Dedifferentiated amniotic fluid mesenchymal stem cell (primary cell): ENCODE data around the gene MTARC1.
A peak's percentile ranks its signal among the peaks of the same experiment; 100 is the strongest.

Experiments
- DNase-seq: peaks from one replicate; pipeline ENCODE4 v3.0.0-alpha.2; 2016; ENCODE audit errors: extremely low spot score

MTARC1 gene

DNA sequence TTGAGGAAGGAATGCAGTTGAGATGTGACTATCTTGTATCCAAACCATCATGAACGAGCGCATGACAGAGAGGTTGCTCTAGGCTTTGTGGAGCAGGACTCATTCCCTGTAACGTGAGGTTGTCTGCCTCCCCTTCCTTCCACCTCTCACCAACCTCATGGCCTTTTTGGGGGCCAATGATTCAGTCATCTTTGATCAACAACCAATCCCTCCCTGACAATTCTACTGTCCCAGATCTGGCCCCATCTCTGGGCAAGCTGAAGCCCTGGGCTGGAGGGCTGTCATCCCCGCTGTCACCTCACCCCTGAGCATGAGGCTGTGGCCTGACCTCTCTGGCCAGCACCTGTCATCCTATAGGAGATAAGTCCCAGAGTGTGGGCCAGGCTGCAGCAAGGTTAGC lies 19.7 kb downstream of the MTARC1 start:
- DNase-seq = no peak

- DNase-seq = no peak
Measured at GRCh38 chr1:220807726-220808125, 21.0 kb downstream of the MTARC1 start.

DNA sequence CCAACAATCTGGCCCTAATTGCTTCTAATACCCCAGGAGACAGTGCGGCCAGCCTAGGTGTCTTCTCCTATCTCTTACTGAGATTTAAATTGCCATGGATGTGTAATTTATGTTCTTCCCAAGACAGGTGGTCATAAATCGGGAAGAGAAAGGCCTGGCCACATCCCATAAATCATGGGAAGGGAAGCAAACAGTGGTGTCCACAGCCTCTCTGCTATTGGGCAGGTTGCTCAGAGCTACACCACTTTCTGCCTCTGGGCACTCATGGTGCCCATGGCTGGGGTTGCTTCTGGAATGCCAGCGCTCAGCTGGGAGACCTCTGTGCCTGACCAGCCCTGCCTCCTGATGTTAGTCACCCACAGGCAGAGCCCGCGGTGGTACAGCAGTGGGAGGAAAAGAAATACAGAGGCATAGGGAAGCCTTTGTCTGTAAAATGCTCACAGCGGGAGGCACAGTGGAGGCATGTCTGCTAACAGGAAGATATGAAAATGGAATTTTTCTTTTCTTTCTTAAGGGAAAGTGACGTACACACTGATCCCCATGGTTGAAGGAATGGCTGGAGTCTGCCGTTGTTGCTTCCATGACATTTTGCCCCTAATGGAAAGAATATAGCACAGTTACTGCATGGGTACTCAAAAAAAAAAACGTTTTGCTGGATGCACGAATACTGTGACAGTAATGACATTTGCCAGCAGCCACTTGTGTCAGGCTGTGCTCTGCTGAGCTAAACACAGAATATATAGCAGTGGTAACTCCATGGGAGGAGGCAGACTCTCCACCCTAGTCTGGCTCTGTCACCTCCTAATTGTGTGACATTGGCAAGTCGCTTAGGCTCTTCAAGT lies 21.9 kb downstream of the MTARC1 start:
- DNase-seq = no peak

GRCh38 chr1:220809187-220809550 lies 22.5 kb downstream of the MTARC1 start:
- no peak for DNase-seq

DNA sequence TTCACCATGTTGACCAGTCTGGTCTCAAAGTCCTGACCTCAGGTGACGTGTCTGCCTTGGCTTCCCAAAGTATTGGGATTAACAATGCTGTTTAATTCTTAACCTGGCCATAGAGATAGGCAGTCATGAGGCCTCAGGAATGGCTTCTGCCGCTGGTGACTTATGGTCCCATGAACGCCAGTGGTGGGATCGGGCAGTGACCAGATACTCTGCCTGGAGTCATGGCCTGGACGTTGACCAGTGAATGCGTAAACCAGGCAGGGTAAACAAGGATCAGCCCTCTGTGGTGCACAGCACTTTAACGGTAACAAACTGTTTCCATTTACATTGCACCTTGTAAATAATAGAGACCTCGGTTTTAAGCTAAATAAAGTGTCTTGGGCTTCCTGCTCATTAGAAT lies 23.0 kb downstream of the MTARC1 start:
- no peak for DNase-seq

- DNase-seq = peak; percentile 75
Measured at GRCh38 chr1:220810179-220810653, 23.5 kb downstream of the MTARC1 start.

GRCh38 chr1:220810963-220811362 lies 24.2 kb downstream of the MTARC1 start:
- no peak for DNase-seq

DNA sequence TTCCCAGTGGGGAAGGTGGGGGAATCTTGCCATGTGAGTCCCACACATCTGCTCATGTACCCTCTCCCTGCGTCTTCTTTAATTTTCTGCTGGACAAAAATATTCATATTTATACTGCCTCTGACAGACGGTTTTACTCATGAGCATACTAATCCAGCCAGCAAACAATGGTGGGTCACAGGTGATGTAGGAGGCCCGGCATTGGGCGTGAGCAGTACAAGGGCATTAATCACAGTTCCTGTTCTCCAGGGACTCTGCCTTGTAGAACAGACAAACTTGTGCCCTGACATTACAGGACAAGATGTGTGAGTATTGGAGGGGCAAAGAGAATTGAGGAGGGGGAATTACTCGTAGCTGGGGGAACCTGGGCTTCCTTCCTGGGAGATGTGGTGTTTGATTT lies 25.0 kb downstream of the MTARC1 start:
- DNase-seq = no peak

GRCh38 chr1:220812308-220812707 lies 25.6 kb downstream of the MTARC1 start:
- DNase-seq = no peak

GRCh38 chr1:220813013-220813412 lies 26.3 kb downstream of the MTARC1 start:
- DNase-seq = no peak

- DNase-seq = no peak
Measured at GRCh38 chr1:220815409-220815808, 28.7 kb downstream of the MTARC1 start.

DNA sequence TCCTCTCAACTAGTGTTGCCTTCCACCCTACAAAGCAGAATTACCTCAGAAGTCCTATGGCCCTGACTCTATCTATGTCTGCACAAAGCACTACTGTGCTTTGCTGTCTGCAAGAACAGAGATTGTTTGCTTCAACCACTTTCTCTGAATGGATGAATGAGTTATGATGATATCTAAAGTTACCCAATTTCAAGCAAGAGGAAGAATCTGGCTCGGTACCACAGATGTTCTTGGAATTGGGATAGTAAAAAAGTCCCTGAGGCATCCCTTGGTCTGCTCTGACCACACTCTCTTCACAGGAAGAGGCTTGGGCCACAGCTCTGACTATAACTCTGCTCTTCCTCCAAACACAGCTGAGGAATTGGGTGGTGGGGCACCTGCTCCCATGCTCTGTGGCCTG lies 31.2 kb downstream of the MTARC1 start:
- DNase-seq = no peak

DNA sequence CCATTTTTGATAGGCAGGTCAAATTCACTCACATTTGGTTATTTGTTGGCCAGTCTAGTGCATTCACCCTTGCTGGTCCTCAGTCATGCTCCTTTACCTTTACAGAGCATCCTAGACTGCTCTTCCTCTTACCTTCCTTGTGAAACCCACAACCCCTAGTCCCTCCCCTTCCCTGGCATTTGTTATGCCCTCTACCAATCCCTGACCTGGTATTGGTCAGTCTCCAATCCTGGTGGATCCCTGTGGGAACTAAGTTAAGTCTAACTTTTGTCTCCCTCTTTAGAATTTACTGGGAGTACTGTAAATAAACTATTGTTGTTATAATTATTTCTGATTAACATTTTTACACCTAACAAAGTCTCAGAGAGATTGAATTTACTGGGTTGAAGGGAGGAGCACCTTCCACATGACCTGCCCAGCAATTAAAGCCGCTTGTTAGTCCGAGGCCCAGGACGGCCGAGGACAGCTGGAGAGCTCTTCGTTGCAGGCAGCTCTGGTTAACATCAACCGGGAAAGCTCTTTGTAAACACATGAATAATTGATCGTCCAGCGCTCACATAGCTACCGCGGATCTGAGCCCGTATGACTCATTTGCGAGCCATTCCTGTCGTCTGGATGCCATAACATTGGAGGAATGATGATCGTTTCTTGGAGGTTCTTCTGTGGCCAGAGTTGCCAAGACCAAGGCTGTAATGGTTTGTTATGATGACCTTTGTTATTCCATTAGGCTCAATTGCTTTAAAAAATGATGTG lies 31.9 kb downstream of the MTARC1 start:
- peak; percentile 65 for DNase-seq

GRCh38 chr1:220819467-220820026 lies 32.8 kb downstream of the MTARC1 start:
- no peak for DNase-seq

- DNase-seq = no peak
Measured at GRCh38 chr1:220824031-220824989, 37.6 kb downstream of the MTARC1 start.

- DNase-seq = no peak
Measured at GRCh38 chr1:220825819-220826551, 39.3 kb downstream of the MTARC1 start.

DNA sequence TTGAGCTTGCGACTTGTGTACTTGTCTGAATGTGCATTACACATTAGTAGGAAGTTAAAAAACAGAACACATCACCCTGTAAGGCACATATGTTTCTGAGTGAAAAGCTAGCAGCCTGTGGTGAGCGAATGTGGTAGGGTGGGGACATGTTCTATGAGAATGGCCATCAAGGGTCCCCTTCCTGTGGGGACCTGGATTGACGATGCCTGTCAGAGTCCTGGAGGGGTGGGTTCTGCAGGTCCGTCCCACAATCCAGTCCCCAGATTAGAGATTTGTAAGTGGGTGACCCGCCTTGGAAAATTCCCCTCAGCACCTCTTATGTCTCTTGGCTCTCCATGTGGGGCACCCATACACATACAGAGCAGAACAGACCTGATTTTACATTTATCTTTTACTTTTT lies 40.0 kb downstream of the MTARC1 start:
- DNase-seq = no peak

DNA sequence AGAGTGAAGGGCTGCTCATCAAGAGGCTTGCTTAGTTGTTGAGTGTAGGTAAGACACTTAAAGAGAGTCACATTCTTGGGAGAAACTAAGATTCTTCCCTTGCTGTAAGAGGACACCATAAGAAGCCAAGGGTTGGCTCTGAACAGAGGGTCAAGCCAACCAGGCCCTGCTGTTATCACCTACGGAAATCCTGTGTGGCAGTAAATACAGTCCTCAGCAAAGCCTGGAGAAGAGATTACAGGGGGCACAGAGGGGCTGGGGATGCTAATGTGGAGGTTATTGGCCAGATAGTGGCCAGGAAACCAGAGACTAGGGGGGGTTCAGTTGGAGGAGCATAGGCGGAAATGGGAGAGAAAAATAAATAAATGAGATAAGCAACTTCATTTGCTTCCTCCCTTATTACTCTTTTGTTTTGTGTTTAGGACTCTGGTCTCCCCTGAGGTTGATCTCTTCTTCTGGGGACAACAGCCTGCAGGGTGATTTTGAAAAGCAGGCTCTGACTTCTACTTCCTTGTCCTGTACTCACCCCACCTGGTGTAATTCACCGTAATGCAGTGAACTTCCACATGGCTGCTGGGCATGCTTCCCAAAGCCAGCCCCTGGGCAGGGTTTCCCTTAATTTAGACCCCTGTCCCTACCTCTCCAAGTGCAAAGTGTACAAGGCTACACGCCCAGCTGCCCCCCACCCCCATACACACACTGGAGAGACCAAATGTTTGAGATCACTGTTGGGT lies 40.9 kb downstream of the MTARC1 start:
- no peak for DNase-seq

DNA sequence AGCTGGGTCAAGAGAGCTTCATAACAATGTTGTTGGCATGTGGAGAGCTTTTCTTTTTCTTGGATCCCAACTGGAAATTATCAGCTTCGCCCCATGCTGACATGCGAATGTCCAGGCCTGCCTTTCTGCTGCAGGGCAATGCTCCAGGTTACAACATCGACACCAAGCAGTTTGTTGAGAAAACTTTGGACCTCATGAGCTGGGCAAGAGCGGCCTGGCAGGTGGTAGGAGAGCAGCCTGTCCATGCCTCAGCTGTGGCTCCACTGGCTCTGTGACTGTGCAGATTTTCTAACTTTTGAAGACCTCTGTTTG lies 41.4 kb downstream of the MTARC1 start:
- no peak for DNase-seq

- DNase-seq = no peak
Measured at GRCh38 chr1:220828950-220829586, 42.4 kb downstream of the MTARC1 start.
